ENCODE data around the gene TMEM259. TPM values are rescaled to one million over a fixed set of nuclear protein-coding genes. Genes with fewer than 3 reads are reported as not detected.

TMEM259 gene
- total RNA-seq, 1 experiment from 2014 or later, result 171 TPM

- H3K27ac Mint-ChIP-seq, result no peak overlapping the region
- Histone ChIP-seq H3K79me1 (ENCODE audit: insufficient read depth, low read depth, low read length, poor library complexity, severe bottlenecking) (no peaks in the 10 kb centered on the region), H2BK120ac (ENCODE audit: low read depth, low read length, poor library complexity, severe bottlenecking) (no peak overlapping the region), H3K27me3 (ENCODE audit: insufficient read depth, low read length) (peaks cover 10% of the 10 kb centered on the region), H3K79me2 (ENCODE audit: insufficient read depth, low read length) (0 out of 2 replicates have a peak, but pooled peaks cover 2% of the 10 kb centered on the region), H3K18ac (ENCODE audit: insufficient read length, low read depth, low read length) (no peak overlapping the region), H3K9me3 (ENCODE audit: control insufficient read depth, low read depth, low read length) (no peaks in the 10 kb centered on the region), H4K20me1 (ENCODE audit: control insufficient read depth, insufficient read depth, insufficient read length) (no peaks in the 10 kb centered on the region), H3K23me2 (ENCODE audit: insufficient read length, low read depth, low read length, poor library complexity, severe bottlenecking) (peaks cover 10% of the 10 kb centered on the region), H4K91ac (ENCODE audit: insufficient read length, low read depth, low read length) (no peak overlapping the region), H3K56ac (ENCODE audit: insufficient read length, low read depth, low read length) (no peak overlapping the region), H2BK15ac (ENCODE audit: low read depth, low read length) (no peak overlapping the region), H3K9ac (ENCODE audit: extremely low read depth, insufficient read length, low read length) (no peak overlapping the region), H2BK5ac (ENCODE audit: insufficient read length, low read length) (no peak overlapping the region), H3K4me2 (ENCODE audit: insufficient read depth, insufficient read length, low read length) (no peak overlapping the region), H2AFZ (ENCODE audit: low read length) (no peak overlapping the region), H3K14ac (ENCODE audit: insufficient read depth, low read length) (no peak overlapping the region), H3K23ac (ENCODE audit: insufficient read length, low read depth, low read length) (no peak overlapping the region), H4K8ac (replicated peaks; ENCODE audit: insufficient read length, low read depth, low read length) (no peak overlapping the region), H2BK20ac (ENCODE audit: low read depth, low read length, poor library complexity, severe bottlenecking) (no peak overlapping the region), H2BK12ac (ENCODE audit: insufficient read length, low read depth, low read length) (no peak overlapping the region), H3T11ph (ENCODE audit: low read length) (no peak overlapping the region), H2AK5ac (ENCODE audit: insufficient read length, low read length) (no peak overlapping the region), H3K27ac (ENCODE audit: insufficient read length, low read depth, low read length) (no peak overlapping the region), H4K5ac (ENCODE audit: insufficient read length, low read depth, low read length) (no peak overlapping the region), H3K4ac (ENCODE audit: low read depth, low read length) (no peak overlapping the region), H3K4me1 (ENCODE audit: insufficient read depth, low read length) (no peaks in the 10 kb centered on the region)
- H3K4me3 Mint-ChIP-seq, result peak overlapping the region in 1 of 2 experiments; percentile 4; a peak in 1 of 5 replicates
- H3K9me3 Mint-ChIP-seq, result no peaks in the 10 kb centered on the region; a peak in 1 of 5 replicates
- WGBS (ENCODE audit: extremely low coverage, insufficient read length, low lambda C conversion rate), result no CpG with 5 or more reads among the region's 4 CpGs
- no peak for TF ChIP-seq CTCF (conservative IDR thresholded peaks at IDR 0.05)
- peaks cover 38% of the 10 kb centered on the region for H3K27me3 Mint-ChIP-seq (ENCODE audit: low read depth)
- DNase-seq, result no peak
- peaks cover 0 to 13% (median 8%) of the 10 kb centered on the region in 3 experiments; a peak in 4 of 7 replicates for H3K36me3 Mint-ChIP-seq (ENCODE audit: insufficient read depth in 1 of 3, low read depth in 3 of 3)
- peaks cover 0 to 5% of the 10 kb centered on the region in 2 experiments; a peak in 2 of 4 replicates for H3K4me1 Mint-ChIP-seq
Observed at GRCh38 chr19:1002600-1002999, 18.3 kb downstream of the TMEM259 start.

Measured in H9 (cell line).